Smooth muscle cell of the brain vasculature (primary cell): ENCODE results near the gene HEXB.
"Not testable (repeated sequence)": the region's sequence is repeated elsewhere in the genome, so short reads cannot be mapped to it uniquely, and the experiment has no call there.

Experiments
- DNase-seq: peaks from one replicate; pipeline ENCODE4 v3.0.0-alpha.2; 2012; ENCODE audit warnings: low read depth, low spot score

The HEXB gene

DNA sequence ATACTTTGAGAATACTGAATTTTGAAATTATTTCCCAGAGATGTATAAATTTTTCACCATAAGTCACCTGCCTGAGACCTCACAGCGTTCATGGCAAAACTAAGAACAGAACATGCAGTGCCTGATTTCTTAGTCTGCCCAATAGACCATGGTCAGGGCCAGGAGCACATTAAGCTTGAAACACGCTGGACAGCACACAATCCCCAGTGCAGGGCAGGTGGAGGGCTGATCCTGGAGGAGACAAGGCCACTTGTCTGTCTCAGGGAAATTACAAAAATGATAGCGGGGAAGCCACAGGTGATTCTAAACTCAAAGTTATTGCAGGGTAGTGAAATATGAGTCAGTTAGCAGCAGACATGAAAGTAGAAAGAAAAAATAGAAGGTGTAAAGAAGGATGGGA lies 25.9 kb upstream of the HEXB start:
- no peak for DNase-seq

DNA sequence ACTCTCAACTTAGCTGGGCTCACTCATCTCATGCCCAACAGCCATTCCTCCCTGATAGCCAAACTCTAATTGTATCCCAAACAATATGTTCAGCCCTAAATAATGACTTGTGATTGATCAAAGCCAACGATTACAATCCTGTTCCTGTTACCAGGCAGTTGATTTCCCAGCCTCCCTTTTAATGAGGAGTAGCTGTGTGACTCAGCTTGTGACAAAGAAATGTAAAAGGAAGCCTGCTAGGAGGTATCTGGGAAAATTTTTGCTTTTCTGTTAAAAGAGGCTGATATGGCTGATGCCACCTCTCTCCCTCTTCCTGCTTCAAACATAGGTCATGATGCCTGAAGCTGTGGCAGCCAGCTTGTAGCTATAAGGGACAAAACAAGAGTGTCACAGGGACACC lies 24.9 kb upstream of the HEXB start:
- no peak for DNase-seq

DNA sequence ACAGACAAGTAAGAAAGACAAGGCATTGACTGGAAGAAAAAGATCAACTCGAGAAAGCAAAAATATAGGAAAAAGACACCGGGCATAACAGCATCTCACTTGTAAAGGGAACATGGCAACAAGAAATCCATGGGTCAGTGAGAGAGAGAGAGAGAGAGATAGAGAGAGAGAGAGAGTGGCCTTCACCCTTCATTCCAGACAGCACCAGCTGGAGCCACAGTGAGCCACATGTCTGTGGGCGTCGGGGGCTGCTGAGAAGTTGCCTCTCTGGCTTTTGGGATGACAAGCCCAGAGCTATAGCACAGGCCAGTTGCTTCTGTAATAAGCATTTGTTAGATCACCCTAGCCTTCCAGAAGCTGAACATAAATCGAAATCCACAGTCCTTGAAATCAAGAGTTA lies 24.2 kb upstream of the HEXB start:
- no peak for DNase-seq

DNA sequence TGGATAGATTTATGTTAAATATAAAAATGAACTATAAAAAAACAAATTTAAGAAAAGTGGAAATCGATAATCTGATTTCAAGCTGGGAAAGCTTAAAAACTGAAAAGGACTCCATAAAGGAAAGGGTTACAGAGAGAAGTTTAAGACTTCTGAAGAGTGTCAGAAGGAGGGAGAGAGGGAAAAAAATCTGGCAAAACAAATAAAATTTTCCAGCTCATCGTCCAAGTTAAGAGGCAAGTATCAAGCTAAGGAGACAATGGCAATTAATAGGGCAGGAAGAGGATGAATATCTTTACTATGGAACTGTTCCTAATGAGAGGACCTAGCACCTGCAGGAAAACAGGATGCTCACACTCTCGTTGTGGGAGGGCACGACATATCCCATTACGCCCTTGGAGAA lies 20.5 kb upstream of the HEXB start:
- DNase-seq: no peak

DNA sequence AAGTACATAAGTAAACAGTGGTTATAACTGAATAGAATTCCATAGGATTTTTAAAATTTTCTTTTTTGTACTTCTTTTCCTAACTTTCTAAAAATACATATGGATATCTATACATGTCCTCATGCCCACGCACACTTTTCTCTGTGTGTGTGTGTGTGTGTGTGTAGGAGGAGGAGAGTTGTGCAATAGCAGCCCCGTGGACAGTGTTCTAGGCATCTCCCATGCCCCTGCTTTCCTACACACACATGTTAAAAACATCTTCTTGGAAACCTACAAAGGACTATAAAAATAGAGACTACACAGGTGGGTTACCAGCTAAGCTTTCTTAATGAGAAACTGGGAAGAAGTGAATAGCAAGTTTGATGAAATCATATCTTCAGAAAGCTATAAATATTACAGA lies 19.8 kb upstream of the HEXB start:
- DNase-seq: no peak

DNA sequence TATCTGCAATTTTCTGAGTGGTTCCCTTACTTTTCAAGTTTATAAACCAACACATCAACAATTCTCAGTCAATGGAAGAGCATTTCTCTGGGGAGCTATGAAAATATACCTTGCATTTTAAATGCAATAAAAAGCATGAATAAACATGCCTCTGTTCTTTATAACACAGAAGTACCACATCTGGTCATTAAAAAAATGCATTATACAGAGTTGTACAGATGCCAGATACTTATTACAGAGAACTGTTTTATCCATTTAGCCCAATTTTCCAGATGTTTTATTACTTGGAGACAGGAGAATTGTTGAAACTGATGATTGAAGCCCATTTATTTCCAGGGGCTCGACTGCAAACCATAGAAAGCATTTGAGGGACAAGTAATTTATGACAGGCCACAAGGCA lies 19.2 kb upstream of the HEXB start:
- DNase-seq: no peak

DNA sequence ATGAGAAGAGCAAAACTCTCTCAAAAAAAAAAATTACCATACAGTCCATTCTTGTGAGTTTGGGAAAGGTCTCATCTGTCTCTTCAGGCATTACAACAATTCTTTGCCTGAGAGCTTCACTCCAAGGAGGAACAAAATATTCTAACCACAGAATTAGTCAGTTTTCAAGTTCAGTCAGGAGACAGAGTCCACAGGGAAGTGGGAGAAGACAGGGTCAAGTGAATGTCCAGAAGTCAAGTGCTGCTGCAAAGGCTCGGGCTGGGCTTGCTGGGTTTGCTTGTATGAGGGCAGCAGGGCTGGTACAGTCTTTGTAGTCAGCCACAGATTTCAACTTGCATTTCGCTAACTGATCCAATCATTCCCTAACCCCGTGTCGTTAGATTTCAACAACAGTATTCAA lies 17.6 kb upstream of the HEXB start:
- DNase-seq: no peak

DNA sequence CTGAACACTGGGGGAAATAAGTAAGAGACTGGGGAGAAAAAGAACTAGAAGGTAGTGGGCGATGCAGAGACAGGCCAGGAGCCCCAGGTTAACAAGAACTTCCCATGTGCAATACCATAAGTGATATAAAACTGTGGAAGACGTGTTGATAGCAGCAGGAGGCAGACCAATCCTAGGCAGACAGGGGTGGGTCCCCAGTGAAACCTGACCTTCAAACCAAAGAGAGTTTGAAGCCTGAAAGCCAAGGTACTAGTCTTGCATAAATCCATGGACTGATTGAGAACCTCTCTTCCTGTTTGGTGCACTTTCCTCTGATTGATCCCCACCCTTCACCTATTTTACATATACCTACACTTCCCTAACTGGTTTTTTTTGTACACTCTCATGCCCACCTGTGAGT lies 15.2 kb upstream of the HEXB start:
- no peak for DNase-seq

DNA sequence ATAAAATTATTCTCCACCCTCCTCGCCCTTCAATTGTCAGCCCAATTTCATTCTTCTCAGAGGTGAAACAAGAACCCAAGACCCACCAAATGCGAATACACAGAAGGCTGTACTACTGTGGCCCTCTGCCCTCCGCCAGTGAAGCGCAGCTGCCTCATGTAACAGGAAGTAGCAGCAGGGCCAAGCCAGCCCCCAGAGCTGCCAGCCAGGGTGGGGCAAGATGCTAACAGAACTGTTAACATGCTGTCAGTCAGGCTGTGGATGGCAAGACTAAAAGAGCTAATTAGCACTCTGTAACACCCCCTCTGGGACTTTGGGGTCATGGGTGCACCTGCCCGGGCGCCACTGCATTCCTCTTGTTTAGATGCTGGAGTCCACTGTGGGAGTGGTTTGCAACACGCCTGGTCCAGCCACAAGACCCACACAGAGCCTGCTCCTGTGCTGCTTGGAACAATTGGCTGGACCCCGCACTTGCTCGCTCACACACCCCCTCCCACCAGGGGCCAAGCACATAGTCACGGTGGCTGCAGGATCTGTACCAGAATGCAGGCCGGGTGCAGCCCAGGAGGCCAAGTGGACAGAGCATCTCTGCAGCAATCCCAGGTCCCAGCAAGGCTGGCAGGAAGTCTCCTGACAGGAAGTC lies 14.5 kb upstream of the HEXB start:
- DNase-seq: no peak

DNA sequence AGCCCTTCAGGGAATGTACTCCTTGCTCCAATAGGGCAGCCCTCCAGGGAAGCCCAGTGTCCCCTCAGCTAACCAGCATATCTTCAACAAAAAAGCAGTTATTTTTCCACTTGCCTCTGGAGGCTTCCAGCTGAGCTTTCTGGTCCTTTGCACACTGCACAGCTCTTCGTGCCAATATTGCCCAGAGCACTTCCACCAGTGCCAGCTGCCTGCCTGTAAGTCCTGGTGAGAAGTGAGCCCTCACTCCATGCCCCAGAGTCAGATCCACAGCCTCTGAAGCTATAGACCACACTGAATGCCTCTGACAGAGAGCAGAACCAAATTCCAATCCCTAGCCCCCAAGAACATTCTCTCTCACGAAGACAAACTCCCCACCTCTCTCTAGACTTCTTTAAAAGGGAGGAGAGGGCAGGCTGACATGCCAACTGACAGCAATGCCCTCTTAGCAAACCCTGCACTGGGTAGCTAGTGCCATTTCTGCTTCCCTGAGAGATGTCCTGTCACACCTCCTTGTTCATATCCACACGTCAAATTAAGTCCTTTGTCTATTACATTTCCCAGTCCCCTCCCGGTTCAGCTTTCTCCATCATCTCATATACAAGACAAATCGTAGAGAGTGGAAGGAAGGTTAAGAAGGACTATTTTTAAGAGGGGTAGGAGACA lies 12.7 kb upstream of the HEXB start:
- DNase-seq: no peak

DNA sequence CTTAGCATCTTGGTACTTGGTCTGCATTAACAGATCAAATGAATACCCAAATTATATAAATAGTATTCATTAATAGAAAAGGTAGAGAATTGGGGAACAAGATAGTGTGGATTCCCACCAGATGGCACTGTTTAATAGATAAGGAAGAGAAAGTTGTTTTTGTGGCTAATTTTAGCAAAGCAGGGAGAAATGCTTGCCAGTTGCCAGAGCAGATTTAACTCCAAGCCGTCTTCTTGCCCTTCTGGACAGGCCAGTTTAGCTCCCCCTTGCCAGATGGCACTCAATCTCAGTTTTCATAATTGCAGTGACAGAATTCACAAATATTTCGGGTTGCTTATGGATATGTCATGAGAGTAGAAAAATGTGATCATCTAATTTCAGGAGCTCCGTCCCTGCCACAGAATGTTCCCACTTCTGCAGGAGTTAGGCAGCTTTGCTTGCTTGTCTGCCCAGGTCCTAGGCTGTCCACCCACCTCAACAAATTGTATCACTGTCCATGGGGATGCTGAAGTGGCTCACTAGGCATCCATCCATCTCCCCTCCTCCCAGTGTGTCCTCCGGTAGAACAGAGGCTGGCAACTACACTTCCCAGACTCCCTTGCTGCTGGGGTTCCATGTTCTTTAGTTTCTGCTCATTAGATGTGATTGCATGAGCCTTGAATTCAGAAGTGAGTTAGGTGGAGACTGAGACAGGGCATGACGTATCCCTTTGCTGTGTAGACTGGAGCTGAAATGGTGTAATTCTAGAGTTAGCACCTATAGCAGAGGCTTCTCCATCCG lies 11.8 kb upstream of the HEXB start:
- DNase-seq: no peak

DNA sequence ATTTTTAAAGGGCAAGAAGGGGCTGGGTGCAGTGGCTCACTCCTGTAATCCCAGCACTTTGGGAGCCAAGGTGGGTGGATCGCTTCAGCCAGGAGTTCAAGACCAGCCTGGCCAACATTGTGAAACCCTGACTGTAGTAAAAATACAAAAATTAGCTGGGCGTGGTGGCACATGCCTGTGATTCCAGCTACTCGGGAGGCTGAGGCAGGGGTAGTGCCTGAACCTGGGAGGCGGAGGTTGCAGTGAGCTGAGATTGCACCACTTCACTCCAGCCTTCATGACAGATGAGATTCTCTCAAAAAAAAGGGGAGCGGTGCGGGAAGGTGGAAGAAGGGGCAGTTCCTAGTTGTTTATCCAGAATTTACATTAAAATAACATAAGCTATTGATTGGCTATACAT lies 8.6 kb upstream of the HEXB start:
- DNase-seq: not testable (repeated sequence)

DNA sequence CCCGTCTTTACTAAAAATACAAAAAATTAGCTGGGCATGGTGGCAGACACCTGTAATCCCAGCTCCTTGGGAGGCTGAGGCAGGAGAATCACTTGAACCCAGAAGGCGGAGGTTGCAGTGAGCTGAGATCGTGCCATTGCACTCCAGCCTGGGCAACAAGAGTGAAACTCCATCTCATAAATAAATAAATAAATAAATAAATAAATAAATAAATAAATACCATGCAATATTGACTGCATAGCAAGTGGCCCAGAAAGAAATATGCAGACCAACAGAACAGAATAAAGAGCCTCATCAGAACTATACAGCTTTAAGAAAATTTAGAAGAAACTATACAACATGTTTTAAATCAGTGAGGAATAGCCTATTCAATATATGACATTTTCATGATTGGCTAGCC lies 6.9 kb upstream of the HEXB start:
- not testable (repeated sequence) for DNase-seq

DNA sequence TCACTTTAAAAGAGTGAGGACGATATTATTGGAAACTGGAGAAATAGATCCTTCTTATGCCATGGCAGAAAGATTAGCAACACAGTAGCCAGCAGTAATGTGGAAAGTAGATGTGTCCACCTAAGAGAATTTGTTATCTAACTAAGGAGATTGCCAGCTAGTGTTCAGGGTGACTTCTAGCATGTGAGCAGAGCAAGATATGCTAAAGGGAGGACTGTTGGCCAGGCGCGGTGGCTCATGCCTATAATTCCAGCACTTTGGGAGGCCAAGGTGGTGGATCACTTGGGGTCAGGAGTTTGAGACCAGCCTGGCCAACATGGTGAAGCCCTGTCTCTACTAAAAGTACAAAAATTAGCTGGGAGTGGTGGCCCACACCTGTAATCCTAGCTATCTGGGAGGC lies 5.7 kb upstream of the HEXB start:
- not testable (repeated sequence) for DNase-seq

DNA sequence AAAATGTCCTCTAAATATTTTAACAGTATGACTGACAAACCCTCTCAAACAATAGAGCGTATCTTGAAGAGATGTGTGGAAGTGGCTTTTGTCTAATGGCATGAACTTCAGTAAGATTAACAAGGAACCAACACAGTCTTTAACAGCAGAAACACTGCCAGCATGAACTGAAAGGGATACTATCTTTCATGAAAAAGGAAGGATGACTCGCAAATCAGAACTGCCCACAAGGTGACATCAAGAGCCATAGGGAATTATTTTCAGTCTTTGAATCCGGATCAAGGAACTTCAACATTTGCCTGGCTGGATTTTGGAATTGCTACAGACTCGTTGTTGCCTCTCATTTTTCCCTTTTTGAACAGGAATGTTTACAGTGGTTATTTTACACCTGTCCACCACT lies 5.1 kb upstream of the HEXB start:
- no peak for DNase-seq

DNA sequence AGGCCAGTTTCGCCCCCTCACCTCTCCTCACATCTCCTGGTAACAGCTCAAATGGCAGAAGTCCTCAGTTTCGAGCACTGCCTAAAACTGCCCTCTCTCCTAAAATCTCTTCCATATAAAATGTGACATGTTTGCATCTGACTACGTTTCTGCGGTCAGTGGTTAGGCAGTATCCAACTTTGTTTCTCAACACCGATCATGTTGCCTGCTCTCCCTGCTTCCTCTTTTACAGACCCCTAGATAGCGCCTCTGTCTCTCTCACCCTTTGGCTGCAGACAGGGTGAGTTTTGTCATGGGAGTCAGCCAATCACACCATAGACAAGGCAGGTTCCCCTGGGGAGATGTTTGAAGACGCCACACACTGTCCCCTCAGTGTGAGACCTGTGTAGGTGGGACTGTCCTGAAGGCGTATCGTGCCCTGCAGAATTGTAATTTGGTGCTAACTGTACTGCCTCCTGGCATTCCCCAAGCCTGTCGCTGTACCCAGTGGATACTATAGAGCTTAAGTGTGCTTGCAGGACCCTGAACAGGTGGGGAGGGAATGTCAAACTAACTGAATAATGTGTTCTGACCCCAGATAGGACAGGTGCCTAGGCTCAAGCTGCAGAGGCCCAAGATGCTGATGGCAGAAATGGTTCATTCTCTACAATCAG lies 1.1 kb downstream of the HEXB start:
- no peak for DNase-seq

DNA sequence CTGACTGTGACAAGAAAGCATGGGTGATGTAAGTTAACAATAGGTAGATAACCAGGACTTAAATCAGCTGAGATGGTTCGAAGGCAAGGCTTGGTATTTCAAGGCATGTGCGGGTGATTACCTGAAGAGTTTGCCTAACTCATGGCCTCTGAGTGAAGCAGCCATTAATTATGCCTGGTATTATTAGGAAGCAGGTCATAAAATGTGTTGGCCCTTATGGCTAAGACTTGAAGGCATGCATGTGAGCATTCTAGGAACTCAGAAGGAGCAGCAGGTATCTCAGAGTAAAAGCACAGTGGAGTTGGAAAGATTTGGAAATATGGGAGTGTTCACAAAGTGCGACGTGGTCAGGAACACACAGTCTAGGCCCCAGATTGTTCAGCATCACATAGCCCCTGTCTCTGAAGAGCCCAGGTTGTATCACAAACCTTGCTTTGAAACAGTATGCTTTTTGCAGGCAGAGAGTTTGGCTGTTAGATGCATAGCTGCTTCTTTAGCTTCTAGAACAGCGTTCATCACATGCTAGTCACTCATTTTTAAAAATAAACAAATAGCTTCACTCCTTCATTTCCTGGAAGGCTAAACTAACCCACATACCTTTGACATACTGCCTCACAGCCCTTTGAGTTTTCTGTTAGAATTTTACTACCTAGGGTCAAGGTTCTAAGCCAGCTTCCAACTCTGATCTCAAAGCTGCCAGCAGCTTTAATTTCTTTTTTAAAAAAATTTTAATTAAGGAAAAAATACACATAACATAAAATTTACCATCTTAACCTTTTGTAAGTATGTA lies 2.1 kb downstream of the HEXB start:
- DNase-seq: no peak

DNA sequence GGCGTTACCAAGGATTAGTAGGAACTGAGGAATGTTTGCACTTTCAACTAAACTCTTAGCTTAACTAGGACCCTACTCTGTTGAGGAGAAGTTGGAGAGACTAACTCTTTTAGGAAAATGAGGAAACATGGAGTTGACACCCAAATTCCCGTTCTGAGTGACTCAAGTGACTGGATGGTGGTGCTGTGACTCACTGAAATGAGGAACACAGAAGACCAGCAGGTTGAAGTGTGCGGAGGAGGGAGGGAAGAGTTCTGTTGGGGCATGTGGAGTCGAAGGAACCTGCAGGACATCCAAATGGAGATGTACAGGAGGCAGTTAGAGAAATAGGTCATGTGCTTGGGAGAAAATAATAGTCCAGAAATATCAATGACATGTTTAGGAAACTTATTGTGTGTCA lies 8.2 kb downstream of the HEXB start:
- no peak for DNase-seq

DNA sequence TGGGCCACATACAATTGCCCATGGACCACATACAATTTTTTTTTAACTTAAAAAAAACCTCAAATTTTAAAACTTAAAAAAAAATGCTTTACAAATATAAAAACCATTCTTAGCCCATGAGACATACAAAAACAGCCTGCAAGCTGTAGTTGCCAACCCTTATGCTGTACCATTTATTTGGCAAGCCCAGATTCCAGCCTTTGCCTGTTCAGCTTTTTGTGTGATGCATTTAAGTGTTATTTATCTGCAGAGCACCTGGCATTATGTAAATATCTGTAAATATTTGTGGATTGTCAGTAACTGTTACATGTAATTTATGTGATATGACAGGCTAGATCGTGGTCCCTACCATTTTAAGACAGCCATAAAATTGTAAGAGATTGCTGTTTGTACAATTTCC lies 32.6 kb downstream of the HEXB start:
- no peak for DNase-seq

DNA sequence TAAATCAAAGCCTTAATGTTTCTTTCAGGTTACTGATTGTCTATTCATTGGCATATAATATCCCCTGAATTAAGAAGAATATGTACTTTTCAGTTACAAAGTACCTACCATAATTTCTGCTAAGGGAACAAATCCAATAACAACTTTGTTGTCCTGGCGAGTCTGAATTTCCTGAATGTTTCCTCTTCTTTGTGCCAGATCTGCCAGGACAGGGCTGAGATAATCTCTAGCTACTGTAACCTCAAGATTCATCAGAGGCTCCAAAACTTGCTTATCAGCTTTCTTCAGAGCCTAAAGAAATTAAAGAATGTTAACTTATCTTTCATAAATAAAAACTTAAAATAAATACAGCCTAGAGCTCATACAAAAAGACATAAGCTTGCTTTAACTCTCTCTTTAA lies 37.2 kb downstream of the HEXB start:
- DNase-seq: no peak

DNA sequence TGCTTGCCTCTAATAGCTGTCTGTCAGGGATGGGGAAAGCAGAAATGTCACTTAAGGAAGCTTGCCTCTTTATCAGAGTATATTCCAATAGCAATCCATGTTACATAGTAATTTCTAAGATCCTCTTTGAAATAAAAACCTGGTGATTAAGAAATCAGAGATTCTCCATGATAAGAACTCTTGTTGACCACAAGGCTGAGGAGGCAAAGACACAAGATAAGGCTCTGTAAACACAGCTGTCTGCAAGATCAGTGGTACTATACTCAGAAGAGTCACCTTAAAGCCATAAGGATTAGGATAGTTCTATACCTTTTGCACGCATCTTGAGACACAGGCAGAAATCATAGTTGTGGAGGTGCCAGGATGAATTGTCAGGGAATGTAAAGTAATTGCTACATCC lies 40.3 kb downstream of the HEXB start:
- DNase-seq: no peak

DNA sequence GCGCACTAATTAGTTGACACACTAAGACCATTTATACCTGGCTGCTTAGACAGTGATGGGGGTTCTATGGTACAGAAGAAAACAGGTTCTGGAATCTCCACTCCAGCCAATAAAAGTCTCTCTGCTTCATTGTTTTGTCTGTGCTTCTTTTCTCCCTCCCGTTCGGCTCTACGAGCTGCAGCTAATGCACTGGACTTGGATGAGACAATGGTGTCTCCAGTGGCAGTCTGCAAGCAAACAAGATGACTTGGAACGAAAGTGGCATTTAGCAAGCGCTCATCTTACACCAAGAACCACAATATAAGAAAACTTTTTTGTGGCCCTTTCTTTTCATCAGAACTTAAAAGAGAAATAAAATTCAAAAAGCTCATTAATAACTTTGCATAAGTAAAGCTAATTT lies 51.7 kb downstream of the HEXB start:
- no peak for DNase-seq
